IMR-90 (cell line): ENCODE measurements around the gene BCL2L15. TPM values are rescaled to one million over a fixed set of nuclear protein-coding genes. Genes with fewer than 3 reads are reported as not detected.

ENCODE experiments used
- ATAC-seq: fragments of 200-7000 bp; cut with Tn5 transposase; 2 replicates; pipeline ENCODE4 v1.9.1; 2020; ENCODE audit warnings: low read depth, mild to moderate bottlenecking, moderate library complexity
- Bru-seq: library from RNA; stranded (reverse); fragments of 400-500 nt; gene quantifications from one replicate; lab custom pipeline; 2021; lab: Mats Ljungman, UMichigan
- BruChase-seq, 2 experiments: library from RNA; stranded (reverse); fragments of 400-500 nt; gene quantifications; one replicate each; lab custom pipeline; 2021; lab: Mats Ljungman, UMichigan
- BruUV-seq: library from RNA; stranded (reverse); fragments of 400-500 nt; replicated peaks from 2 replicates; lab custom pipeline; 2021; lab: Mats Ljungman, UMichigan
- CTCF ChIA-PET: fragments of 300-600 bp; formaldehyde crosslinking; extraction: SDS; loops from one replicate; lab custom pipeline; 2021; ENCODE audit warnings: antibody characterized with exemption; lab: Yijun Ruan, JAX
- POLR2A ChIA-PET: fragments of 300-600 bp; sonication (Branson Sonifier 250); formaldehyde crosslinking; loops from one replicate; lab custom pipeline; 2022; ENCODE audit warnings: antibody characterized with exemption; ENCODE audit not compliant: unreplicated experiment; lab: Charles Lee
- DNase-seq: peaks from one replicate; pipeline ENCODE4 v3.0.0; 2013
- H2AFZ ChIP-seq: replicated peaks from 2 replicates; pipeline ENCODE3; 2013; ENCODE audit warnings: low read length, mild to moderate bottlenecking; ENCODE audit not compliant: poor library complexity
- H2AK5ac ChIP-seq: 2 replicates; pipeline ENCODE4 v1.6.1; 2013; ENCODE audit warnings: low read depth, low read length, inconsistent platforms
- H2AK9ac ChIP-seq: replicated peaks from 2 replicates; pipeline ENCODE3; 2013; ENCODE audit warnings: mild to moderate bottlenecking, low read depth, low read length, moderate library complexity; ENCODE audit not compliant: poor library complexity
- H2BK120ac ChIP-seq: 2 replicates; pipeline ENCODE4 v1.6.1; 2013; ENCODE audit warnings: low read depth, low read length, inconsistent platforms
- H2BK15ac ChIP-seq: 3 replicates; pipeline ENCODE4 v1.6.1; 2013; ENCODE audit warnings: low read depth, low read length, inconsistent platforms
- H2BK20ac ChIP-seq: 2 replicates; pipeline ENCODE4 v1.6.1; 2013; ENCODE audit warnings: low read depth, mild to moderate bottlenecking, inconsistent platforms, low read length, moderate library complexity
- H2BK5ac ChIP-seq: 2 replicates; pipeline ENCODE4 v1.6.1; 2013; ENCODE audit warnings: mild to moderate bottlenecking, low read depth, low read length, inconsistent platforms; ENCODE audit not compliant: poor library complexity, severe bottlenecking
- H3K14ac ChIP-seq: replicated peaks from 2 replicates; pipeline ENCODE4 v1.6.1; 2013; ENCODE audit warnings: low read depth, low read length, inconsistent platforms
- H3K18ac ChIP-seq: 2 replicates; pipeline ENCODE4 v1.6.1; 2013; ENCODE audit warnings: low read depth, low read length, control low read depth
- H3K23ac ChIP-seq: 2 replicates; pipeline ENCODE4 v1.6.1; 2013; ENCODE audit warnings: low read depth, low read length, inconsistent platforms
- H3K27ac ChIP-seq: 2 replicates; pipeline ENCODE4 v1.5.1; 2013; ENCODE audit warnings: mild to moderate bottlenecking, control low read depth, low read length; ENCODE audit not compliant: insufficient read depth
- H3K27me3 ChIP-seq: 2 replicates; pipeline ENCODE4 v1.6.1; 2013; ENCODE audit warnings: low read length; ENCODE audit not compliant: control insufficient read depth, insufficient read depth
- H3K36me3 ChIP-seq: 2 replicates; pipeline ENCODE4 v1.6.1; 2013; ENCODE audit warnings: low read length, mixed read lengths; ENCODE audit not compliant: control insufficient read depth, insufficient read depth
- H3K4ac ChIP-seq: 2 replicates; pipeline ENCODE4 v1.6.1; 2013; ENCODE audit warnings: low read depth, low read length, inconsistent platforms
- H3K4me1 ChIP-seq: 2 replicates; pipeline ENCODE4 v1.6.1; 2013; ENCODE audit warnings: low read length, mixed read lengths; ENCODE audit not compliant: control insufficient read depth, insufficient read depth
- H3K4me2 ChIP-seq: 2 replicates; pipeline ENCODE4 v1.6.1; 2013; ENCODE audit warnings: low read depth, mild to moderate bottlenecking, control low read depth, low read length, moderate library complexity
- H3K4me3 ChIP-seq: 2 replicates; pipeline ENCODE4 v1.5.1; 2013; ENCODE audit warnings: low read depth, mild to moderate bottlenecking, control low read depth, low read length, moderate library complexity; ENCODE audit not compliant: insufficient read depth
- H3K56ac ChIP-seq: 2 replicates; pipeline ENCODE4 v1.6.1; 2013; ENCODE audit warnings: low read length, inconsistent platforms; ENCODE audit not compliant: insufficient read depth; ENCODE audit errors: extremely low read depth
- H3K79me1 ChIP-seq, 2 experiments: 2 replicates each; pipeline ENCODE4 v1.6.1; 2013; ENCODE audit warnings: low read length in 2 of 2, inconsistent platforms in 1 of 2, low read depth in 1 of 2
- H3K9ac ChIP-seq: 2 replicates; pipeline ENCODE4 v1.6.1; 2013; ENCODE audit warnings: low read depth, low read length, control low read depth
- H3K9me1 ChIP-seq: 2 replicates; pipeline ENCODE4 v1.6.1; 2013; ENCODE audit warnings: low read length, inconsistent platforms; ENCODE audit not compliant: insufficient read depth
- H3K9me3 ChIP-seq: 2 replicates; pipeline ENCODE4 v1.6.1; 2013; ENCODE audit warnings: low read length; ENCODE audit not compliant: control insufficient read depth, insufficient read depth
- H4K20me1 ChIP-seq: 2 replicates; pipeline ENCODE4 v1.6.1; 2013; ENCODE audit warnings: low read length, inconsistent platforms; ENCODE audit not compliant: insufficient read depth
- H4K5ac ChIP-seq: 2 replicates; pipeline ENCODE4 v1.6.1; 2013; ENCODE audit warnings: mild to moderate bottlenecking, low read depth, low read length, control low read depth
- H4K8ac ChIP-seq, 2 experiments: 2 replicates each; pipeline ENCODE4 v1.6.1; 2013; ENCODE audit warnings: low read depth in 2 of 2, low read length in 2 of 2, control low read depth in 1 of 2, inconsistent platforms in 1 of 2
- H4K91ac ChIP-seq: 2 replicates; pipeline ENCODE4 v1.6.1; 2013; ENCODE audit warnings: low read depth, low read length, inconsistent platforms; ENCODE audit not compliant: insufficient read depth
- BHLHE40 ChIP-seq: fragments of 150-350 bp; IDR thresholded peaks from 2 replicates; pipeline ENCODE4 v1.6.1; 2016; ENCODE audit warnings: mild to moderate bottlenecking, low read depth, low read length
- CEBPB ChIP-seq: IDR thresholded peaks from 2 replicates; pipeline ENCODE4 v1.6.1; 2012; ENCODE audit warnings: low read depth, low read length, improper control_type of control experiment
- ELK1 ChIP-seq: fragments of 150-350 bp; IDR thresholded peaks from 2 replicates; pipeline ENCODE4 v1.6.1; 2016; ENCODE audit warnings: low read depth, mild to moderate bottlenecking, low read length, moderate library complexity, borderline replicate concordance
- FOS ChIP-seq: fragments of 150-350 bp; IDR thresholded peaks from 2 replicates; pipeline ENCODE4 v1.6.1; 2016; ENCODE audit warnings: low read depth, low read length
- MAFK ChIP-seq: IDR thresholded peaks from 2 replicates; pipeline ENCODE4 v1.6.1; 2012; ENCODE audit warnings: low read depth, low read length, improper control_type of control experiment
- MAZ ChIP-seq: IDR thresholded peaks from 2 replicates; pipeline ENCODE4 v1.6.1; 2012; ENCODE audit warnings: low read depth, mild to moderate bottlenecking, low read length, improper control_type of control experiment, moderate library complexity, borderline replicate concordance
- MXI1 ChIP-seq: IDR thresholded peaks from 2 replicates; pipeline ENCODE4 v1.6.1; 2012; ENCODE audit warnings: low read depth, mild to moderate bottlenecking, low read length, moderate library complexity, borderline replicate concordance
- NFE2L2 ChIP-seq: fragments of 150-350 bp; IDR thresholded peaks from 2 replicates; pipeline ENCODE4 v1.6.1; 2016; ENCODE audit warnings: low read depth, mild to moderate bottlenecking, low read length
- RAD21 ChIP-seq: IDR thresholded peaks from 2 replicates; pipeline ENCODE4 v1.6.1; 2012; ENCODE audit warnings: low read length, improper control_type of control experiment
- RCOR1 ChIP-seq: IDR thresholded peaks from 2 replicates; pipeline ENCODE4 v1.6.1; 2012; ENCODE audit warnings: mild to moderate bottlenecking, low read length, improper control_type of control experiment; ENCODE audit not compliant: insufficient replicate concordance
- RFX5 ChIP-seq: IDR thresholded peaks from 2 replicates; pipeline ENCODE4 v1.8.0; 2012; ENCODE audit warnings: low read depth, mild to moderate bottlenecking, low read length, moderate library complexity
- SMC3 ChIP-seq: fragments of 150-350 bp; IDR thresholded peaks from 2 replicates; pipeline ENCODE4 v1.6.1; 2016; ENCODE audit warnings: low read depth, mild to moderate bottlenecking, antibody characterized with exemption, low read length, moderate library complexity
- USF2 ChIP-seq: fragments of 150-350 bp; IDR thresholded peaks from 2 replicates; pipeline ENCODE4 v1.6.1; 2017; ENCODE audit warnings: mild to moderate bottlenecking, antibody characterized with exemption, low read length, low read depth
- WGBS, 2 experiments: methylation state at CpG; one replicate each; pipeline versions ENCODE4 v1.1.5 to v1.1.7; 2013; ENCODE audit warnings: missing lambda C conversion rate in 2 of 2; ENCODE audit not compliant: insufficient read length in 1 of 2; ENCODE audit errors: extremely low coverage in 2 of 2; 5-methylcytosine and 5-hydroxymethylcytosine counted together
- dilution Hi-C: fragments of 300-500 bp; cut with HindIII; formaldehyde crosslinking; loops from one replicate; pipeline ENCODE4 v1.14.3; 2018; ENCODE audit warnings: low sequenced_read_pairs; ENCODE audit not compliant: unreplicated experiment
- in situ Hi-C: fragments of 300-500 bp; cut with MboI; formaldehyde crosslinking; loops from 3 replicates; pipeline ENCODE4 v1.14.3; 2019; ENCODE audit warnings: low sequenced_read_pairs, inconsistent platforms, mixed read lengths
- intact Hi-C: fragments of 100-400 bp; cut with micrococcal nuclease; formaldehyde crosslinking; loops from 2 replicates; pipeline ENCODE4 v1.10.0; 2022
- long read RNA-seq: library from polyadenylated mRNA; unstranded; transcript quantifications from one replicate; pipeline ENCODE4 v2.0.0, GENCODE V29; 2021; ENCODE audit not compliant: unreplicated experiment
- polyA plus RNA-seq, 3 experiments: library from polyadenylated mRNA; depleted of rRNA; stranded (reverse); fragments of >200 nt; gene quantifications; 2 replicates each; pipeline ENCODE4 v1.2.3, GENCODE V29; 2012; ENCODE audit warnings: low replicate concordance in 1 of 3
- total RNA-seq: library from RNA; depleted of rRNA; stranded (reverse); fragments of >200 nt; gene quantifications from 2 replicates; pipeline ENCODE4 v1.2.3, GENCODE V29; 2012; rRNA removed

BCL2L15 gene
- total RNA-seq (under 0.01 TPM in 2 replicates), polyA plus RNA-seq (2012; rRNA removed) (0.15 and 0.22 TPM in 2 replicates), Bru-seq, nascent RNA (percentile 31 among the genes with signal in this experiment), BruChase-seq, experiment 1, labeled RNA remaining after a 6-hour chase (percentile 33 among the genes with signal in this experiment), BruChase-seq, experiment 2, labeled RNA remaining after a 2-hour chase (percentile 28 among the genes with signal in this experiment)
- not detected in 2 replicates for polyA plus RNA-seq (2012; cell fraction: cytosol; rRNA removed)
- 0.09 and 0.37 TPM in 2 replicates for polyA plus RNA-seq (2012; cell fraction: nucleus; rRNA removed; ENCODE audit: low replicate concordance)
- long read RNA-seq = 0 reads

- ATAC-seq (no peak), DNase-seq (no peak)
- no peak within 1 kb of the TSS for H2AFZ ChIP-seq
- no peak within 1 kb of the TSS for H3K4ac ChIP-seq
- CTCF ChIA-PET = no interaction called here
- no peaks in the 10 kb centered on the region for H3K9me1 ChIP-seq
- H2BK5ac ChIP-seq = no peak within 1 kb of the TSS
- H2AK5ac ChIP-seq = no peak within 1 kb of the TSS
- H3K79me1 ChIP-seq = no peaks in the 10 kb centered on the region
- H3K9ac ChIP-seq = no peak within 1 kb of the TSS
- TF ChIP-seq MAZ (no peak), RCOR1 (no peak), MAFK (no peak), RFX5 (no peak), USF2 (no peak), CEBPB (no peak), NFE2L2 (no peak), ELK1 (no peak), RAD21 (no peak), SMC3 (no peak), MXI1 (no peak), BHLHE40 (no peak), FOS (no peak)
- dilution Hi-C loops = no loop called here
- no peak within 1 kb of the TSS for H3K18ac ChIP-seq
- H3K27ac ChIP-seq = no peak within 1 kb of the TSS
- H2BK20ac ChIP-seq = no peak within 1 kb of the TSS
- no peak within 1 kb of the TSS for H2BK120ac ChIP-seq
- H4K20me1 ChIP-seq = no peaks in the 10 kb centered on the region
- no TSS peak for BruUV-seq
- in situ Hi-C loops = no loop called here
- no peak within 1 kb of the TSS for H3K23ac ChIP-seq
- intact Hi-C loops = no loop called here
- H4K5ac ChIP-seq = no peak within 1 kb of the TSS
- H3K27me3 ChIP-seq = no peaks in the 10 kb centered on the region
- no peak within 1 kb of the TSS for H2AK9ac ChIP-seq
- H2BK15ac ChIP-seq = no peak within 1 kb of the TSS
- H3K36me3 ChIP-seq = no peaks in the 10 kb centered on the region
- no CpG with 5 or more reads among the region's 6 CpGs for WGBS, 2 experiments
- H3K4me1 ChIP-seq = no peaks in the 10 kb centered on the region
- no peak within 1 kb of the TSS for H4K91ac ChIP-seq
- H3K14ac ChIP-seq = no peak within 1 kb of the TSS
- H4K8ac ChIP-seq = no peak within 1 kb of the TSS
- H3K9me3 ChIP-seq = no peaks in the 10 kb centered on the region
- no peak within 1 kb of the TSS for H3K56ac ChIP-seq
- POLR2A ChIA-PET = no interaction called here
- no peak within 1 kb of the TSS for H3K4me3 ChIP-seq
- no peak within 1 kb of the TSS for H3K4me2 ChIP-seq
These were observed at the start of gene BCL2L15 for GRCh38 chr1:113887402-113888175. BCL2L15 (minus strand) TSS chr1:113887581; CDS start chr1:113887375, 206 bp downstream.
